HUES6 (cell line): ENCODE data around the gene CYTH1.

ENCODE experiments used
- H3K27ac ChIP-seq: 2 replicates; pipeline ENCODE4 v1.7.0; 2013; ENCODE audit warnings: low read depth, mild to moderate bottlenecking, low read length, inconsistent platforms
- H3K27me3 ChIP-seq: 2 replicates; pipeline ENCODE4 v1.6.1; 2013; ENCODE audit warnings: low read length; ENCODE audit not compliant: control insufficient read depth, insufficient read depth
- H3K36me3 ChIP-seq: 2 replicates; pipeline ENCODE4 v1.6.1; 2013; ENCODE audit warnings: low read length; ENCODE audit not compliant: control insufficient read depth, insufficient read depth
- H3K4me1 ChIP-seq: 2 replicates; pipeline ENCODE4 v1.6.1; 2013; ENCODE audit warnings: low read length; ENCODE audit not compliant: control insufficient read depth, insufficient read depth
- H3K4me3 ChIP-seq: 2 replicates; pipeline ENCODE4 v1.5.1; 2013; ENCODE audit warnings: low read depth, low read length
- H3K9ac ChIP-seq: one replicate; pipeline ENCODE4 v1.6.1; 2013; ENCODE audit warnings: mild to moderate bottlenecking, low read length
- H3K9me3 ChIP-seq: 2 replicates; pipeline ENCODE4 v1.6.1; 2013; ENCODE audit warnings: low read depth, low read length; ENCODE audit not compliant: control insufficient read depth, insufficient read depth

The CYTH1 gene

DNA sequence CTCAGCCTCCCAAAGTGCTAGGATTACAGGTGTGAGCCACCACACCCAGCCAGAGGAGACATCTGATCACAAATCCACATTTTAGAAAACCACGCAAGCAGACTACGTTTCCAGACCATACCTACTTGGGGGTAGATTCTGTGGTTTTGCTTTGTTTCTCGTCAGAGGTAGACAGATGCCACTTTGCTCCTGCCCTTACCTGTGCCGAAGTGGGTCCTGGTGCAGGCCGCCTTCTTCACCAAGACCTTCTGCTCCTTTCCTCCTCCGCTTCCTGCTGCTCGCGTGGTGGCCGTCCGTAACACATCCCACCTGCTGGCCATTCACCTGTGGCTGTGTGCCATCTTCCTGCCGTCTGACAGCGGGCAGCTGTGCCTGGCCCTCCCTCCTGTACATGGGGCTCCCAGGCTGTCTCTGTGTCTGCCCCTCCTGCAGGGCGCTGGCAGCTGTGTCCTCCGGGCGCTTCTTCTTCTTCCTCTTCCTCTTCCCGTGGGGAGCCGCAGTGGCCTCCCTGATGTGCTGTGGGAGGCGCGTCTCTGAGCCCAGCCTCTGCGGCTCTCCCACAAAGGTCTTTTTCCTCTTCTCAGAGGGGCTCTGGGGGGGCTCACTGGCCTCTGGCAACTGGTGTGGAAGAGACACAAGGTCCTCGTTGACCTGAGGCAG is 21.2 kb upstream of the CYTH1 start:
- no peaks in the 10 kb centered on the region for H3K9me3 ChIP-seq
- no peaks in the 10 kb centered on the region for H3K4me1 ChIP-seq
- H3K4me3 ChIP-seq: no peak overlapping the region
- no peaks in the 10 kb centered on the region for H3K27me3 ChIP-seq
- no peak overlapping the region for H3K9ac ChIP-seq
- H3K27ac ChIP-seq: no peak overlapping the region
- peaks cover 89% of the 10 kb centered on the region for H3K36me3 ChIP-seq

DNA sequence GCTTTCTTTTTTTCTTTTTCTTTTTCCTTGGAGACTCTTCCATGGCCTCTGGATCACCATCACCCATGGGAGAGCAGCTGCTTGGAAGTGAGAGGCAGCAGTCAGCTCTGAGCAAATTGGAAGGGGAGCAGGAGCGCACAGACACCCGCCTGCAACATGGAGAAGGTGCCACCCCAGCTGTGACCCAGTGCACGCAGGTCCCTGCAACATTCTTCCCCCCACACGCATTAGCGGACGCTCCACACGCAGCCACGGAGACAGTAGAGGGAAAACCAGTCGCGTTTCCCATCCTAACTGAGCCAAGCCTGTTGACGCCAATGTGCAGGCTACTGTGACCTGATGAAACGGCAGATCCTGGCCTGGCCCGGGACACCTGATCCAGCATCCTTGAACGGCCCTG is 20.4 kb upstream of the CYTH1 start:
- no peak overlapping the region for H3K27ac ChIP-seq
- no peak overlapping the region for H3K9ac ChIP-seq
- no peak overlapping the region for H3K4me3 ChIP-seq
- no peaks in the 10 kb centered on the region for H3K4me1 ChIP-seq
- H3K36me3 ChIP-seq: peaks cover 89% of the 10 kb centered on the region
- H3K9me3 ChIP-seq: no peaks in the 10 kb centered on the region
- no peaks in the 10 kb centered on the region for H3K27me3 ChIP-seq

DNA sequence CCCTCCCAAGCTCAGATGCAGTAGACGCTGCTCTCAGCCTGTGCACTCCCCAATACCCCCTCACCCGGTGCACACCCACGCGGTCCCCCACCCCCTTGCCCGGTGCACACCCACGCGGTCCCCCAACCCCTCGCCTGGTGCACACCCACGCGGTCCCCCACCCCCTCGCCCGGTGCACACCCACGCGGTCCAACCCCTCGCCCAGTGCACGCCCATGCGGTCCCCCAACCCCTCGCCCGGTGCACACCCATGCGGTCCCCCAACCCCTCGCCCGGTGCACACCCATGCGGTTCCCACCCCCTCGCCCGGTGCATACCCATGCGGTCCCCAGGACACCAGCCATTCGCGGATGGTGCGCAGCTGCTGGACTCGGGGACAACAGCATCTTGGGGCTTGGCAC is 19.9 kb upstream of the CYTH1 start:
- Histone ChIP-seq H3K9me3 (no peaks in the 10 kb centered on the region), H3K36me3 (peaks cover 89% of the 10 kb centered on the region), H3K4me3 (no peak overlapping the region), H3K27me3 (no peaks in the 10 kb centered on the region), H3K27ac (no peak overlapping the region), H3K9ac (no peak overlapping the region), H3K4me1 (no peaks in the 10 kb centered on the region)

DNA sequence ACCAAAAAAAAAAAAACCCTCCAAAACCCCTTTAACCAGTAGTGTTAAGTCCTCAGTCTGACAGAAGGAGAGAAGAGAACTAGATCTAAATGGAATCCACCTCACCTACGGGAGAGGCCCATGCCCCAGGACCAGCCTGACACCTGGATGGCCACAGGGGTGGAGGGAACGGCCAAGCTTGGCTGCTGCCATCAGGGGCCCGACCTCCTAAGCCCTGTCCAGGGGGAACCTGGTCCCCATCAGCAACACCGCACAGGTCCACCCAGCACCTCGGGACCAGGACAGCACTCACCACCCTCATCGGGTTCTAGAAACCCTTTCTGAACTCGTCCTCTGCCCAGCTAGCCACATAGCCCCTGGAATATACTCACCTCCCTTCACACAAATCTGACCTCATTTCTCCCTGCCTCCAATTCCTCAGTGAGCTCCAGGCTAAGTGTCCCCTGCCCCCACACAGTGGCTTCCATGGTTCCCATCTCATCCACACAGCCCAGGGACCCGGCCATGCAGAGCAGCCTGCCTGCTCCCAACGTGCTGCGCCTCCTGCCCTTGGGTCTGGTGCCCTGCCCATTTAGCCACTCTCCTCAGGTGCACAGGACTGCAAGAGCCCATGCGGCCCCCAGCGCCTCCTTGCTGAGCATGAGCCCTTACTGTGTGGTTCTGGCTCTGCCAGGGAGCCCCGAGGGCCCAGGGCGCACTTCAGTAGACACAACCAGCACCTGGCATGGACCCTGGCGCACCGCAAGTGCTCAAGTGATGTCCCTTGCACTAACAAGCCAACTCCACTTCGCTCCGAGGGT is 18.3 kb upstream of the CYTH1 start:
- peaks cover 89% of the 10 kb centered on the region for H3K36me3 ChIP-seq

DNA sequence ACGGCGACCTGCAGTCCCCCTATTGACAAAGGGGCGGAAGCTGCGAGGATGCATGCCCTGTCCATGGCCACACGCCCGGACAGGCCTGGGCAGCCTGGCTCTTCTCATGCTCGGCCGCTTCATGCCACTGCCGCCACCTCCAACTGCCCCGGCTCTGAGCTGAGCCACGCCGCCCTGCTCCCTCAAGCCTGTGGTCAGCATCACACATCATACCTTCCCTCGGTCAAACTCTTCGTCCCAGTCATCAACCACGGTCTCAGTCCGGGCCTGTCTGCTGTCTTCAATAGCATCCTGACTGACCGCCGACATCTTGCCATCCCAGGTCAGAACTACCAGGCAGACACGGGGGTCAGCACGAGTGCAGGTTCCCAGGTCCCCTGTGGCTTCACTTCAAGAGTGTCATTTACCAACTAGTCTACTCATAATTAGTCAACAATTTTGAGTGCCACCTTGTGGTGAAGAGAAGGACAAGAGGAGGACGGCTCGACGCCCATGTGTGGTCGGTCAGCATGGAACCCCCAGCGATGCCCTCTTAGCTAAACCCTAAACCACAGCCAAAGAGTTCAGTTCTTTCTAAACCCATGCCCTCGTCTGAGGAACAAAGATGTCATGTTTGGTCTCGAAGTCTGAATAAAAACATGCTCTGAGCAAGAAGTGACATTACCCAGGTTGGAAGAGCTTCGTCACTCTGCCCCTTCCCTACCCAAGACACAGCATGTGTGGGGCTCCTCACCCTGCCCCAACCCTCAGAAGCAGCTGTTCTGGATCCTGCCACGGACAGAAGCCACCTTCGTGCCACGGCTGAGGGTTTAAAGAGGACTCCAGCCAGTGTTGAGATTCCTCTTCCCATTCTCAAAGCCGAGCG is 16.9 kb upstream of the CYTH1 start:
- Histone ChIP-seq H3K27ac (no peak overlapping the region), H3K4me3 (no peak overlapping the region), H3K9me3 (no peaks in the 10 kb centered on the region), H3K9ac (no peak overlapping the region), H3K27me3 (no peaks in the 10 kb centered on the region), H3K36me3 (peaks cover 93% of the 10 kb centered on the region), H3K4me1 (no peaks in the 10 kb centered on the region)

More for the DNA sequence above, 18.3 kb upstream of the CYTH1 start:
- H3K27me3 ChIP-seq: no peaks in the 10 kb centered on the region
- no peak overlapping the region for H3K9ac ChIP-seq
- H3K4me3 ChIP-seq: no peak overlapping the region
- no peaks in the 10 kb centered on the region for H3K4me1 ChIP-seq
- H3K27ac ChIP-seq: no peak overlapping the region
- H3K9me3 ChIP-seq: no peaks in the 10 kb centered on the region

DNA sequence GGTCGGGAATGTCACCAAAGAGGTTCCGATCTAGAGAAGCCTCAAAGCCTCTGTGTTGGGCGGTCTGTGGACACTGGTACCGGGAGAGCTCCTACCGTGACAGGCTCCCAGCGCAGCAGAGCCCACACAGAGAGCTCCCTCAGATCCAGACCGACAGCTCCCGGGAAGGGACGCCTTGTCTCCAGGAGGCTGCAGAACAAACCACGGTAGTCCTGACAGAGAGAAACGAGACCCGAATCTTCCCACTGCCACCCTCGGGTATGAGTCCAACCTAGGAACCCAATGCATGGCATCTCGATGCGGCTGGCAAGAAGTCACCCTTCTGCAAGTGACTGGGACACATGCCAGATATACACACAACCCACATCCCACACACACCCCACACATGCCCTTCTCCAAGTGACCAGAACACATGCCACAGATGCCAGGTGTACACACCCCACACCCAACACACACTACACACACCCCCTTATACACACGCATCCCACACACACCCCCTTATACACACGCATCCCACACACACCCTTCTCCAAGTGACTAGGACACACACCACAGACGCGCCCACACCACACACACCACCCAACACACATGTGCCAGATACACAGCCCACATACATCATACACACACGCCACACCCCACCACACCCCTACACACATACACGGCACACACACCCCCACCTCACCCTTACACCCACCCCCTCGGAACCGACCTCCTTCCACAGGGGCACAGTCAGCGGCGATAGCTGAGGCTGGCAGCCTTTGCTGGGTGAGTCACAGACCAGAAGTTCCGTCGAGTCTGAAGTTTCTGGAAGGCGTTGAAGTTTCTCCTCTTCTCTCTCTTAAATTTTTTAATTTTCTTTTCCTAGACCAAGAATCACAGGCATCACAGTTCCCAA is 15.9 kb upstream of the CYTH1 start:
- Histone ChIP-seq H3K27ac (no peak overlapping the region), H3K4me1 (no peaks in the 10 kb centered on the region)

DNA sequence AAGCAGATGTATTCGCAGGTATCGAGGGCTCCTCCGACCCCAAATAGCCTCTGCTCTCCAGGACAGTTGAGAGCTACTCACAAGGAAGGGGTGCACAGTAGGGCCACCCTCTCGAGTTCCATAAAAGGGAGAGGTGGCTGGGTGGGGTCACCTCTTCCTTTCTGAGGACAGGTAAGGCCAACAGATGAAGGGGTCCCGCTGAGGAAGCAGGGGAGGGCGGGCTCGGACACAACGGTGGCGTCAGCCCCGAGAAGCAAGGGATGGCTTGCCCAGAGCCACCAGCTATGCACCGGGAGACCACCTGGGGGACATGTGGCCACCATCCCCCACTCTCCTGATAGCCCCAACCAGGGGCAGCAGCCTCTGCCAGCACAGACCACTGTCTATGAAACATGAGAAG is 15.1 kb upstream of the CYTH1 start:
- Histone ChIP-seq H3K36me3 (peaks cover 87% of the 10 kb centered on the region), H3K27ac (no peak overlapping the region), H3K9me3 (no peaks in the 10 kb centered on the region), H3K9ac (no peak overlapping the region), H3K27me3 (no peaks in the 10 kb centered on the region), H3K4me3 (no peak overlapping the region), H3K4me1 (no peaks in the 10 kb centered on the region)

More for the DNA sequence above, 15.9 kb upstream of the CYTH1 start:
- no peaks in the 10 kb centered on the region for H3K9me3 ChIP-seq
- no peak overlapping the region for H3K9ac ChIP-seq
- H3K27me3 ChIP-seq: no peaks in the 10 kb centered on the region
- peaks cover 93% of the 10 kb centered on the region for H3K36me3 ChIP-seq
- no peak overlapping the region for H3K4me3 ChIP-seq

DNA sequence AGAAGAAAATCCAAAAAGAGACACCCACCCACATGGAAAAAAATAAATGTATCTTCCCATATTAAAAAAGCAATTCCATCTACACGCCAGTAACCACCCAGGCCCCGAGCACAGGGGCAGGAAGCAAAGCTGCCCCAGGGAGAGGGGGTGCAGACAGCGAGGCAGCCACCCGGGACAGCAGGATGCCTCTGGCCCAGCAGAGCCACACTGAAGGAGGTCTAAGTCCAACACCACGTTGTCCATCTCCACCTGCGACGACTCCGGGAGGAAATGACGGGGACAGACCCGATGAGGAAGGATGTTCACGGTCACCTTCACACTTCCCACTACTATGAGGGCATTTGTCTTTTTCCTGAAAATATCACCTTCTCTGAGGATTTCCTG is 14.4 kb upstream of the CYTH1 start:
- Histone ChIP-seq H3K9me3 (no peaks in the 10 kb centered on the region), H3K27me3 (no peaks in the 10 kb centered on the region), H3K4me1 (no peaks in the 10 kb centered on the region), H3K27ac (no peak overlapping the region), H3K36me3 (peaks cover 87% of the 10 kb centered on the region), H3K4me3 (no peak overlapping the region), H3K9ac (no peak overlapping the region)

DNA sequence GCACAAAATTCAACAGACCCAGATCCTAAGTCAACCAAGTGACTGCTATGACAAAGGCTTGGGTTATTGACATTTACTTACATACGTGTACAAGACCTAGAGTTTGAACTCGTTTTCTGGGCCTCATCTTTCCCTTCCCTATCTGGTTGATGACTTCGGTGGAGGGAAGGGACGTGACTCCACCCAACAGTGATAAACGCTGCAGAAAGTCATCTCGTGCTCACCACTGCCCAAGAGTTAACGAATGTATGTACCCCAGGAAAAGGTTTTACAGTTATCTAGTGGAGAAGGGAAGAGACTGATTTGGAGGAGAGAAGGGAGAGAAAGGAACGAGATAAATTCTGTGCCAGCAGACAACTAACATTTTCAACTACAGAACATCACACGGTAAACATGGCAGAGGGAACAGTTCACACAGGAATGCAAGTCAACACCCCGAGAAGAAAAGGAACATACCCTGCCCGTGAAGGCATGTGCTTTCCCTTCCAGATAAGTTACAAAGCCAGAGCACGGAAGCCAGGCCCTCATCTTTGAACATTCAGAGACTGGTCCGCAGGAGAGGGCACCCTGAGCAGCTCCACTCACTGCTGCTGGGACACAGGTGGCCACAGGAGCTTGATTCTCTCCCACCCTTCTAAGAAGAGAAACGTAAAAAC is 13.9 kb upstream of the CYTH1 start:
- Histone ChIP-seq H3K4me1 (no peaks in the 10 kb centered on the region), H3K9me3 (no peaks in the 10 kb centered on the region), H3K4me3 (no peak overlapping the region), H3K27ac (no peak overlapping the region), H3K36me3 (peaks cover 82% of the 10 kb centered on the region), H3K9ac (no peak overlapping the region), H3K27me3 (no peaks in the 10 kb centered on the region)
